DOHH2 (cell line): ENCODE measurements around the gene CRISP2.
"Not testable (repeated sequence)": the region's sequence is repeated elsewhere in the genome, so short reads cannot be mapped to it uniquely, and the experiment has no call there.

ENCODE experiments used
- H3F3A ChIP-seq: fragments of 200-600 bp; sonication (generic), shearing (Covaris generic); 2 replicates; pipeline ENCODE4 v1.6.0; 2016; ENCODE audit warnings: antibody characterized with exemption, mild to moderate bottlenecking; ENCODE audit not compliant: control insufficient read depth, insufficient read depth
- H3K27ac ChIP-seq: fragments of 200-600 bp; sonication (generic); 2 replicates; pipeline ENCODE4 v1.5.1; 2014; ENCODE audit warnings: low read depth, mild to moderate bottlenecking, low read length, moderate library complexity
- H3K27me3 ChIP-seq: fragments of 200-600 bp; sonication (generic); 2 replicates; pipeline ENCODE4 v1.6.1; 2014; ENCODE audit warnings: mild to moderate bottlenecking, low read length, mixed read lengths; ENCODE audit not compliant: control insufficient read depth
- H3K36me3 ChIP-seq: fragments of 200-600 bp; sonication (generic); 2 replicates; pipeline ENCODE4 v1.6.1; 2014; ENCODE audit warnings: mild to moderate bottlenecking, low read length, moderate library complexity, mixed read lengths; ENCODE audit not compliant: control insufficient read depth
- H3K4me1 ChIP-seq: fragments of 200-600 bp; sonication (generic); 2 replicates; pipeline ENCODE4 v1.6.1; 2014; ENCODE audit warnings: mild to moderate bottlenecking, low read length, mixed read lengths; ENCODE audit not compliant: control insufficient read depth
- H3K4me2 ChIP-seq: fragments of 200-600 bp; sonication (generic); 2 replicates; pipeline ENCODE4 v1.6.0; 2014; ENCODE audit warnings: mild to moderate bottlenecking, low read length, moderate library complexity
- H3K4me3 ChIP-seq: fragments of 200-600 bp; sonication (generic); 2 replicates; pipeline ENCODE4 v1.5.1; 2014; ENCODE audit warnings: mild to moderate bottlenecking, low read length, mixed read lengths
- H3K79me2 ChIP-seq: fragments of 200-600 bp; sonication (generic); 2 replicates; pipeline ENCODE4 v1.6.1; 2014; ENCODE audit warnings: mild to moderate bottlenecking, low read length, mixed read lengths; ENCODE audit not compliant: control insufficient read depth
- H3K9me2 ChIP-seq: fragments of 200-600 bp; sonication (generic); replicated peaks from 2 replicates; pipeline ENCODE4 v1.6.1; 2014; ENCODE audit warnings: mild to moderate bottlenecking, low read length, mixed read lengths; ENCODE audit not compliant: control insufficient read depth
- H3K9me3 ChIP-seq: fragments of 200-600 bp; sonication (generic); 2 replicates; pipeline ENCODE4 v1.6.1; 2014; ENCODE audit warnings: antibody characterized with exemption, low read length, mixed read lengths; ENCODE audit not compliant: control insufficient read depth, insufficient read depth
- H4K20me1 ChIP-seq: fragments of 200-600 bp; sonication (generic); 2 replicates; pipeline ENCODE4 v1.6.0; 2014; ENCODE audit warnings: low read depth, mild to moderate bottlenecking, antibody characterized with exemption, low read length, moderate library complexity; ENCODE audit not compliant: control insufficient read depth, insufficient read depth
- EZH2phosphoT487 ChIP-seq: fragments of 200-600 bp; sonication (generic); IDR thresholded peaks from 2 replicates; pipeline ENCODE4 v1.6.1; 2017; ENCODE audit warnings: borderline replicate concordance, mild to moderate bottlenecking, antibody characterized with exemption, low read length, moderate library complexity, mixed read lengths
- TF ChIP-seq, protein P1 (sequence below): fragments of 200-600 bp; sonication (generic); IDR thresholded peaks from one replicate; pipeline ENCODE4 v1.5.1; 2014; ENCODE audit warnings: antibody characterized with exemption, mild to moderate bottlenecking, low read depth, low read length; ENCODE audit not compliant: poor library complexity, severe bottlenecking

CRISP2 gene

DNA sequence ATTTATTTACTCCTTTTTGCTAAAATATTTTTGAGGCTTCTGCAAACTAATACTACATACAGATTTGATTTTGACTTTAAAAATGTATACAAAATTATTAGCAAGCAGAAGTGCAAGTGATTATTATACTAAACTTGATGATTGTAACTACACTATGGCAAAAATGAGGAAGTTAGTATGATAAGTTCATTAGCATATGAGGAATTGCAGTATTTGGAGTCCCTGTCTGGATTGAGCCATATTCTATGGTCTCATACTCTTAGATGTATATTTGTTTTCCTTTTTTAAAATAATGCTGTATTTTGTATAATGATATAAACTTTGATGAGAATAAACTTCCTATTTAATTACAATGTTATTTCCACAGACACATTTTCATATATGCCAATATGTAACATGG lies 16.9 kb upstream of the CRISP2 start:
- Histone ChIP-seq H3K27ac (no peak overlapping the region), H3K9me2 (no peaks in the 10 kb centered on the region), H3F3A (no peaks in the 10 kb centered on the region), H4K20me1 (no peaks in the 10 kb centered on the region), H3K4me2 (no peak overlapping the region), H3K79me2 (no peaks in the 10 kb centered on the region), H3K36me3 (no peaks in the 10 kb centered on the region), H3K4me3 (no peak overlapping the region), H3K9me3 (no peaks in the 10 kb centered on the region), H3K4me1 (no peaks in the 10 kb centered on the region), H3K27me3 (no peaks in the 10 kb centered on the region)
- TF ChIP-seq, protein P1, sequence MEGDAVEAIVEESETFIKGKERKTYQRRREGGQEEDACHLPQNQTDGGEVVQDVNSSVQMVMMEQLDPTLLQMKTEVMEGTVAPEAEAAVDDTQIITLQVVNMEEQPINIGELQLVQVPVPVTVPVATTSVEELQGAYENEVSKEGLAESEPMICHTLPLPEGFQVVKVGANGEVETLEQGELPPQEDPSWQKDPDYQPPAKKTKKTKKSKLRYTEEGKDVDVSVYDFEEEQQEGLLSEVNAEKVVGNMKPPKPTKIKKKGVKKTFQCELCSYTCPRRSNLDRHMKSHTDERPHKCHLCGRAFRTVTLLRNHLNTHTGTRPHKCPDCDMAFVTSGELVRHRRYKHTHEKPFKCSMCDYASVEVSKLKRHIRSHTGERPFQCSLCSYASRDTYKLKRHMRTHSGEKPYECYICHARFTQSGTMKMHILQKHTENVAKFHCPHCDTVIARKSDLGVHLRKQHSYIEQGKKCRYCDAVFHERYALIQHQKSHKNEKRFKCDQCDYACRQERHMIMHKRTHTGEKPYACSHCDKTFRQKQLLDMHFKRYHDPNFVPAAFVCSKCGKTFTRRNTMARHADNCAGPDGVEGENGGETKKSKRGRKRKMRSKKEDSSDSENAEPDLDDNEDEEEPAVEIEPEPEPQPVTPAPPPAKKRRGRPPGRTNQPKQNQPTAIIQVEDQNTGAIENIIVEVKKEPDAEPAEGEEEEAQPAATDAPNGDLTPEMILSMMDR, result no peak
- TF ChIP-seq EZH2phosphoT487, result no peak

DNA sequence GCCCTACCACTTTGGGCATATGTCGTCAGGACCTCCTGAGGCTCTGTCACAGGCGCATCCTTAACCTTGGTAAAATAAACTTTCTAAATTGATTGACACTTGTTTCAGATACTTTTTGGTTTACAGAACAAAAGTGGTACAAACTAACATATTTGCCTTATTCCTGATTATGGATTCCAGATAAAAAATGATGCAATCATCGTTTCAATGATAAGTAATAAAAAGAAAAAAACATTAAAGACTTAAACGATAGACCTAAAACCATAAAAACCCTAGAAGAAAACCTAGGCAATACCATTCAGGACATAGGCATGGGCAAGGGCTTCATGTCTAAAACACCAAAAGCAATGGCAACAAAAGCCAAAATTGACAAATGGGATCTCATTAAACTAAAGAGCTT lies 10.6 kb upstream of the CRISP2 start:
- not testable (repeated sequence) for H3K4me1 ChIP-seq, H3K9me3 ChIP-seq, H3K79me2 ChIP-seq, H4K20me1 ChIP-seq, H3K4me3 ChIP-seq, H3K36me3 ChIP-seq, H3F3A ChIP-seq, H3K9me2 ChIP-seq, H3K27me3 ChIP-seq, H3K4me2 ChIP-seq, H3K27ac ChIP-seq

DNA sequence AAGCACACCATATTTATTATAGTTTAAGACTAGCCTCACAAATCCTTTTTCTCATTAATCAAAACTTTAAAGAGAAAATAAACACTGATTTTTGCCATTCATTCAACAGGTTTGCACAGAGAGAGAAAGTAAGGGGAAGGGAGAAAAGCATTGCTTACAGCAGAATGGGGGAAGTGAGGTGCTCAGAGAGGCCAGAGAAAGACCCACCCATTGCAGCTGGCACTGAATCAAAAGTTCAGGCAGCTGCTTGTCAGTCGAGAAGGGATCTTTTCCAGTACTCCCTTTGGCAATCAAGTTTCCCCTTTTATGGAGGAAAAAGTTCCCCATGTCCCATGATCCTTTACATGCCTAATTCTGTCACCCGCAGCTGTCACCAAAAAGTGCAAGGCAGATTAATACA lies 8.0 kb upstream of the CRISP2 start:
- H3K27ac ChIP-seq, result no peak overlapping the region
- H4K20me1 ChIP-seq, result no peaks in the 10 kb centered on the region
- H3K4me1 ChIP-seq, result no peaks in the 10 kb centered on the region
- no peaks in the 10 kb centered on the region; the same call in 1 of the 2 replicates for H3K9me3 ChIP-seq
- no peaks in the 10 kb centered on the region for H3K36me3 ChIP-seq
- H3K4me2 ChIP-seq, result no peak overlapping the region
- no peaks in the 10 kb centered on the region for H3K27me3 ChIP-seq
- TF ChIP-seq, protein P1, result no peak
- no peak for TF ChIP-seq EZH2phosphoT487
- H3F3A ChIP-seq, result no peaks in the 10 kb centered on the region
- H3K9me2 ChIP-seq, result no peaks in the 10 kb centered on the region
- H3K4me3 ChIP-seq, result no peak overlapping the region
- H3K79me2 ChIP-seq, result no peaks in the 10 kb centered on the region

DNA sequence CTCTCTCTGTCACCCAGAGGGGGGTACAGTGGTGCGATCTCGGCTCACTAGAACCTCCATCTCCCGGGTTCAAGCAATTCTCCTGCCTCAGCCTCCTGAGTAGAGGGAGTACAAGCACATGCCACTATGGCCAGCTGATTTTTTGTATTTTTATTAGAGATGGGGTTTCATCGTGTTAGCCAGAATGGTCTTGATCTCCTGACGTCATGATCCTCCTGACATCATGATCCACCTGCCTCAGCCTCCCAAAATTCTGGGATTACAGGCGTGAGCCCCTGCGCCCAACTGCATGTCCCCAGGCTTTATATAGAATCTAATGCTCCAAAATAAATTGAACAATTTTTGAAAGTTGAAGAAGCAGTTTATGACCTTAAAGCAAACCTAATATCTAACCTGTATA lies 7.0 kb upstream of the CRISP2 start:
- H3K36me3 ChIP-seq, result no peaks in the 10 kb centered on the region
- peaks cover under 1% of the 10 kb centered on the region; the same call in 1 of the 2 replicates for H3K9me3 ChIP-seq
- no peak overlapping the region for H3K4me2 ChIP-seq

More for the DNA sequence above, 7.0 kb upstream of the CRISP2 start:
- H3K9me2 ChIP-seq, result no peaks in the 10 kb centered on the region
- no peaks in the 10 kb centered on the region for H3K79me2 ChIP-seq
- H4K20me1 ChIP-seq, result no peaks in the 10 kb centered on the region
- no peaks in the 10 kb centered on the region for H3K4me1 ChIP-seq
- no peaks in the 10 kb centered on the region for H3K27me3 ChIP-seq
- H3F3A ChIP-seq, result no peaks in the 10 kb centered on the region
- no peak overlapping the region for H3K4me3 ChIP-seq
- H3K27ac ChIP-seq, result no peak overlapping the region
- TF ChIP-seq EZH2phosphoT487, result no peak
- TF ChIP-seq, protein P1, result no peak
